K562 treated with DMSO at 1 percent for 12 hours (cell line): ENCODE data around the gene SKIL. TPM values are rescaled to one million over a fixed set of nuclear protein-coding genes. Genes with fewer than 3 reads are reported as not detected.

Source experiments
- total RNA-seq: library from RNA; unstranded; fragments of 300-600 nt; gene quantifications from 2 replicates; pipeline ENCODE4 v1.2.3, GENCODE V29; 2022; ENCODE audit not compliant: insufficient read depth

Gene SKIL
- total RNA-seq = 3.4 and 36.2 TPM in 2 replicates

GRCh38 chr3:170357176-170358041 is at the start of gene SKIL:
SKIL (plus strand) TSS chr3:170357715; CDS start chr3:170360332, 2,617 bp downstream.

DNA sequence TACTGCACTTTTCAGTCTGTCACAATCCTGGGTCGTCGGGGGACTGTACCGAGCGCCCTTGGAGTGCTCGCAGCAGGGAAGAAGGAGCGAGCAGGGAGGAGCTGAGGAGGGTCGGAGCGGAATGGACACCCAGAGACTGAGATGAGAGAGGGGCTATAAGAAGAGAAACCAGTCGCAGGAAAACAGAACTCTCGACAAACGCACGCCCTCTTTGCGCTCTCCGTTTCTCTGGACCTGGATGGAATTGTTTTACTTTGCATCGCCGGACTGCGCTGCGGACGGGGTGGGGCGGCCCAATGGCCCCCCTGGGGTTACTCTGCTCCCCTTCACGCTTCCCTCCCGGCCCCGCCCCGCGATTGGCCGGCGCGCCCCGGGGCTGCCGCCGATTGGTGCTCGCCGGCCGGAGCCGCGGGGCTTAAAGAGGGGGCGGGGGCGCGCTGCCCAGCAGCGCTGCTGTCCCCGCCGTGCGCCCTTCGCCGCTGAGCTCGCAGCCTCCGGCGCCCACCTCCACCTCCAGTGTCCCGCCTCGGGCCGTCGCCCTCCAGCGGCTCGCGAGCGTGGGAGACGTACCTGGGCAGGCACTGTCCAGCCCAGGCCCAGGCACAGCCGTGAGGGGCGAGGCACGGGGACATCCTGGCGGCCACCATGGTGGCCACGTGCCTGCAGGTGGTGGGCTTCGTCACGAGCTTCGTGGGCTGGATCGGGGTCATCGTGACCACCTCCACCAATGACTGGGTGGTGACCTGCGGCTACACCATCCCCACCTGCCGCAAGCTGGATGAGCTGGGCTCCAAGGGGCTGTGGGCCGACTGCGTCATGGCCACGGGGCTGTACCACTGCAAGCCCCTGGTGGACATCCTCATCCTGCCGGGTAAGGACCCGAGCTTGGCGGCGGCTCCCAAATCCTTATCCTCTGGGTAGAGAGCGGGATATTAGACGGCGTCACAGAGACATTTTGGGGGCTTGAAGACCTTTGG is 61.2 kb downstream of the SKIL start, which contains the start of gene CLDN11:
Gene CLDN11 (plus strand): TSS at position 447 of the 977 bp plus-strand sequence. CDS start 199 bp downstream, at position 646.

Other genes starting within 250 kb of the SKIL start
- gene PHC3, start 176.0 kb upstream of the SKIL start, total RNA-seq = 1.6 and 12.6 TPM in 2 replicates
- 13.4 and 19.3 TPM in 2 replicates for gene PRKCI, start 135.3 kb upstream of the SKIL start, total RNA-seq
- gene CLDN11, start 61.2 kb downstream of the SKIL start, total RNA-seq = not detected in 2 replicates
- gene SLC7A14, start 228.4 kb downstream of the SKIL start, total RNA-seq = not detected in 2 replicates